Vagina (tissue), 2 donors: ENCODE data around the gene ZNF749. TPM values are rescaled to one million over a fixed set of nuclear protein-coding genes. Genes with fewer than 3 reads are reported as not detected.

Experiments
- DNase-seq, 2 donors: peaks; one replicate each; pipeline ENCODE4 v3.0.0-alpha.2; 2017; ENCODE audit errors: extremely low spot score in 2 of 2
- H3K27ac ChIP-seq: fragments of 200-600 bp; sonication (generic); one replicate; pipeline ENCODE4 v1.5.1; 2019
- H3K27me3 ChIP-seq: fragments of 200-600 bp; sonication (generic); one replicate; pipeline ENCODE4 v1.5.1; 2019
- H3K36me3 ChIP-seq, 2 donors: fragments of 200-600 bp; sonication (generic); one replicate each; pipeline ENCODE4 v1.5.1; 2017 to 2019
- H3K4me1 ChIP-seq: fragments of 200-600 bp; sonication (generic); one replicate; pipeline ENCODE4 v1.5.1; 2019
- H3K4me3 ChIP-seq, 2 donors: fragments of 200-600 bp; sonication (generic); 1 replicate in 1 of 2; 2 replicates in 1 of 2; pipeline ENCODE4 v1.5.1; 2016 to 2019
- H3K9me3 ChIP-seq: fragments of 200-600 bp; sonication (generic); one replicate; pipeline ENCODE4 v1.5.1; 2019
- CTCF ChIP-seq, 3 experiments: fragments of 450-650 bp in 2 of 3; fragments of 200-600 bp in 1 of 3; sonication (generic) in 1 of 3; IDR thresholded peaks; one replicate each; pipeline ENCODE4 v1.5.1; 2017 to 2019; ENCODE audit warnings: antibody characterized with exemption in 3 of 3, mild to moderate bottlenecking in 2 of 3, moderate library complexity in 2 of 3
- POLR2A ChIP-seq, 2 donors: fragments of 450-650 bp; IDR thresholded peaks; one replicate each; pipeline ENCODE4 v1.6.1; 2017; ENCODE audit warnings: antibody characterized with exemption in 2 of 2, mild to moderate bottlenecking in 2 of 2, moderate library complexity in 2 of 2
- POLR2AphosphoS5 ChIP-seq, 2 donors: sonication (generic); formaldehyde crosslinking; IDR thresholded peaks; one replicate each; pipeline ENCODE4 v1.9.0; 2017; ENCODE audit warnings: antibody characterized with exemption in 2 of 2, mild to moderate bottlenecking in 2 of 2, low read depth in 1 of 2; ENCODE audit not compliant: insufficient read depth in 1 of 2
- intact Hi-C: fragments of 100-400 bp; cut with DNase I; formaldehyde crosslinking; loops from one replicate; pipeline ENCODE4 v1.15.1; 2023
- total RNA-seq: library from RNA; depleted of rRNA; stranded (reverse); fragments of >200 nt; gene quantifications from one replicate; pipeline ENCODE4 v1.2.3, GENCODE V29; 2016

The ZNF749 gene
- total RNA-seq, 1 donor from 2014 or later, result 5.2 TPM

GRCh38 chr19:57465680-57466381 lies 30.7 kb downstream of the ZNF749 start:
- Histone ChIP-seq H3K9me3 (peaks cover 65% of the 10 kb centered on the region), H3K4me1 (no peaks in the 10 kb centered on the region), H3K4me3 (peak overlapping the region in 1 of 2 donors; percentile 21), H3K36me3 (peaks cover 0 to 7% of the 10 kb centered on the region in 2 donors), H3K27ac (no peak overlapping the region), H3K27me3 (no peaks in the 10 kb centered on the region)
- intact Hi-C loops, result no loop called here
- TF ChIP-seq POLR2AphosphoS5 (IDR thresholded peaks at IDR 0.05; ENCODE audit: insufficient read depth in 1 of 2, low read depth in 1 of 2), result no peak
- TF ChIP-seq POLR2A (IDR thresholded peaks at IDR 0.05), result no peak
- no peak for TF ChIP-seq CTCF (IDR thresholded peaks at IDR 0.05)
- DNase-seq, result no peak

GRCh38 chr19:57466489-57466888 lies 31.4 kb downstream of the ZNF749 start:
- DNase-seq, result no peak
- H3K4me3 ChIP-seq, result peak overlapping the region in 1 of 2 donors; percentile 21
- TF ChIP-seq POLR2A (IDR thresholded peaks at IDR 0.05) (no peak), CTCF (IDR thresholded peaks at IDR 0.05) (no peak), POLR2AphosphoS5 (IDR thresholded peaks at IDR 0.05; ENCODE audit: insufficient read depth in 1 of 2, low read depth in 1 of 2) (no peak)
- H3K36me3 ChIP-seq, result peaks cover 0 to 7% of the 10 kb centered on the region in 2 donors
- H3K4me1 ChIP-seq, result no peaks in the 10 kb centered on the region
- intact Hi-C loops, result no loop called here
- peaks cover 66% of the 10 kb centered on the region for H3K9me3 ChIP-seq
- no peaks in the 10 kb centered on the region for H3K27me3 ChIP-seq
- H3K27ac ChIP-seq, result no peak overlapping the region

GRCh38 chr19:57473646-57474045 lies 38.5 kb downstream of the ZNF749 start:
- H3K27ac ChIP-seq, result no peak overlapping the region
- DNase-seq, result no peak
- intact Hi-C loops, result no loop called here
- peaks cover 70% of the 10 kb centered on the region for H3K9me3 ChIP-seq
- H3K4me3 ChIP-seq, result no peak overlapping the region
- H3K36me3 ChIP-seq, result peaks cover 7 to 47% of the 10 kb centered on the region in 2 donors
- no peaks in the 10 kb centered on the region for H3K27me3 ChIP-seq
- TF ChIP-seq POLR2AphosphoS5 (IDR thresholded peaks at IDR 0.05; ENCODE audit: insufficient read depth in 1 of 2, low read depth in 1 of 2) (no peak), CTCF (IDR thresholded peaks at IDR 0.05) (no peak), POLR2A (IDR thresholded peaks at IDR 0.05) (no peak)
- H3K4me1 ChIP-seq, result peaks cover 8% of the 10 kb centered on the region

- peak in 1 of 3 experiments; percentile 10 for TF ChIP-seq CTCF (IDR thresholded peaks at IDR 0.05)
- peak; percentile 34 to 92 for TF ChIP-seq POLR2AphosphoS5 (IDR thresholded peaks at IDR 0.05; ENCODE audit: insufficient read depth in 1 of 2, low read depth in 1 of 2)
- TF ChIP-seq POLR2A (IDR thresholded peaks at IDR 0.05), result no peak
- intact Hi-C loops, result no loop called here
- Histone ChIP-seq H3K4me3 (peak within 1 kb of the TSS; percentile 56 to 87), H3K27me3 (no peaks in the 10 kb centered on the region), H3K9me3 (peaks cover 38% of the 10 kb centered on the region), H3K36me3 (peaks cover 7 to 39% of the 10 kb centered on the region in 2 donors), H3K27ac (peak within 1 kb of the TSS; percentile 17), H3K4me1 (peaks cover 8% of the 10 kb centered on the region)
- DNase-seq, result no peak
Observed at GRCh38 chr19:57477191-57478008, 42.3 kb downstream of the ZNF749 start, which contains the start of gene ZNF772. TSS of gene ZNF772 (minus strand) at chr19:57477566. CDS start at chr19:57477309, 257 bp downstream.
